GM12891 (cell line): ENCODE results near the gene PRPF6.

ENCODE experiments used
- DNase-seq: peaks from one replicate; pipeline ENCODE4 v3.0.0; 2011; ENCODE audit warnings: low spot score; ENCODE audit not compliant: insufficient read length
- FAIRE-seq: peaks from 2 replicates; lab custom pipeline; 2011; peaks lifted over from hg19 to GRCh38; lab: Jason Lieb, UNC
- PAX5 ChIP-seq: IDR thresholded peaks from 2 replicates; pipeline ENCODE4 v1.6.1; 2011; ENCODE audit warnings: low read length, moderate library complexity, mild to moderate bottlenecking; ENCODE audit not compliant: insufficient read depth, severe bottlenecking
- POLR2A ChIP-seq: IDR thresholded peaks from 2 replicates; pipeline ENCODE4 v1.6.1; 2011; ENCODE audit warnings: low read depth, low read length, control low read depth
- POLR2AphosphoS5 ChIP-seq: IDR thresholded peaks from 2 replicates; pipeline ENCODE4 v1.6.1; 2011; ENCODE audit warnings: low read depth, low read length, control low read depth
- POU2F2 ChIP-seq: IDR thresholded peaks from 2 replicates; pipeline ENCODE4 v1.6.1; 2011; ENCODE audit warnings: low read depth, mild to moderate bottlenecking, control low read depth, low read length, moderate library complexity
- SPI1 ChIP-seq: IDR thresholded peaks from 2 replicates; pipeline ENCODE4 v1.6.1; 2011; ENCODE audit warnings: low read depth, low read length, control low read depth
- TAF1 ChIP-seq: IDR thresholded peaks from 2 replicates; pipeline ENCODE4 v1.6.1; 2011; ENCODE audit warnings: low read depth, low read length, control low read depth

PRPF6 gene

DNA sequence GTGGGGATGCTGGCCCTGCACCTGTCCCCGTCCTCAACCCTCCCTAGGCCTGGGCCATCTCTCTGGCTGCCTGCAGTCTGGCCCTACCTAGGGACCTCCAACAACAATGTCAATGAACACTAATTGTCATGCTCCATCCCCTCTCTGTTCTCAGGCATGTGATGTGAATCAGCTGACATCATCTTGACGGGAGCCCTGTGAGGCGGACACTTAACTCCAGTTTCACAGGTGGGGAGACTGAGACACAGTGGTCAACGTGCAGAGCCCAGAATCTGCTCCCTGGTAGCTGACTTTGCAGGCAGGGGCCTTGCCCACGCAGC, 81.3 kb downstream of the PRPF6 start:
- no peak for FAIRE-seq

DNA sequence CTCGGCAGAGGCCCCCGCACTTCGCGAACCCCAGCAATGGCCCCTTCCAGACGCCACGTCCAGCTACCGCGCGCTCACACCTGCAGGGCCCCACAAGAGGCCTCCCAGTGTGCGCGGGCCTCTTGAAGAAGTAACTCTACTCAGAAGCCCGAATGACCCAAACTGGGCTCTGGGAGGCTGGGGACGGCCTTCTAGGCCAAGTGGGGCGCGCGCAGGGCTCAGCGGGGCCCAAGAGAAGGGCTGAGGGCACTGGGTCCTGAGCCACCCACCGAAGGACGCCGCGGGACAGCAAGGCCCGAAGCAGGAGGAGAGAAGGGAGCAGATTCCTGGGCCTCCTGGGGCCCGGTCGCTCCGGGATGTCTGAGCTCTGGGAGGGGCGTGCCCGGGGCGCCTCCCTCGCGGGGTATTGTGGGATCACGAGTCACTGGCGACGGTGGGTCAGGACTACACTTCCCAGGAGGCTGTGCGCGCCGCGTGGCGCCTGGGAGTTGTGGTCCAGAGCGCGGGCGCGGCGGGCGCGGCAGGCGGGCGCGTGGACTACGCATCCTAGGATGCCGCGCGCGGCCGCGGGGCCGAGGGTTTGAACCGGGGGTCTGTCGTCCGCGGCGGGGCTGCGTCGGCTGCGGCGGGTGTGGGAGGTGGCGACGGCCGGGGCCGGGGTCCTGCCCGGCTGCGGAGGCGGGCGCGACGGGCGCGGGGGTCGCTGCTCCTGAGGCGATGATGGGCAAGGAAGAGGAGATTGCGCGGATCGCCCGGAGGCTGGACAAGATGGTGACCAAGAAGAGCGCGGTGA, 81.9 kb downstream of the PRPF6 start, which contains the start of gene TCEA2:
TSS of gene TCEA2 (plus strand) at position 603 of the 793 bp plus-strand sequence. CDS start at position 718, 115 bp downstream.
- FAIRE-seq (peak; percentile 90), DNase-seq (peak; percentile 98)
- TF ChIP-seq PAX5, result no peak
- TF ChIP-seq TAF1, result no peak
- TF ChIP-seq POLR2A, result no peak
- TF ChIP-seq POLR2AphosphoS5, result no peak
- no peak for TF ChIP-seq POU2F2
- TF ChIP-seq SPI1, result no peak

More for the DNA sequence above, 81.3 kb downstream of the PRPF6 start:
- no peak for DNase-seq
- TF ChIP-seq POU2F2 (no peak), SPI1 (no peak), POLR2AphosphoS5 (no peak), POLR2A (no peak), PAX5 (no peak), TAF1 (no peak)

DNA sequence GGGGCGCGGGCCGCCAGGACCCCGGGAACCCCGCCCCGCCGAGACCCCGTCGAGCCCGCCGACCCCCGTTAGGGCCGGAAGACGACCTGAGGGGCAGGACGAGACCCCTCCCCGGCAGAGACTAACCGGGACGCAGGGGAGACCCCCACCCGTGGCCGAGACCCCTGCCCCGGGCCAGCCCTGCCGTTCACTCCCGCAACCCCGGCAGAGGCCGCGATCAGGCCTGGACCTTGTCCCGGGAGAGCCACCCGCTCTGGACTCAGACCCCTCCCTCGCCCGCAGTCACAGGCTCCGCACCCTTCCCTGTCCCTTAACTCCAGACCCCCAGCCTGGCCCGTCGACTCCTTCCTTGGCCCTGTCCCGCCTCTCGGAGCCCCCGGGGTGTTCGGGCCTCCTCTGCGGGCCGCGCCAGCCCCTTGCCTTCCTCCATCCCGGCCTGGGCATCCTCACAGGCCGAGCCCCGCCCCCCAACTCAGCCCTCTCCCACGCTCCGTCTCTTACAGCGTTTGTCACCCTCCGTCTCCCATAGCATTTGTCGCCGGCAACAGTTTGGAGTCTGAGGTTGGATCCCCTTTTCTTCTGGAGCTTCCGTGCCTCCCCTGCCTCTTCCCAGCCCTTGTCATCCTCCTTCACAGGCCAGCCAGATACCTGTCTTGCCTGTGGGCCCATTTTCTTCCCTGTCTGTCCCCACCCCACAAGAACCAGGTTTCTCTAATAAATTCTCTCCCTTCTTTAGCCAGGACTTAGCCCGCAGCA, 82.6 kb downstream of the PRPF6 start:
- DNase-seq, result no peak
- TF ChIP-seq POU2F2 (no peak), POLR2A (no peak), PAX5 (no peak), TAF1 (no peak), SPI1 (no peak), POLR2AphosphoS5 (no peak)
- FAIRE-seq, result peak; percentile 23

DNA sequence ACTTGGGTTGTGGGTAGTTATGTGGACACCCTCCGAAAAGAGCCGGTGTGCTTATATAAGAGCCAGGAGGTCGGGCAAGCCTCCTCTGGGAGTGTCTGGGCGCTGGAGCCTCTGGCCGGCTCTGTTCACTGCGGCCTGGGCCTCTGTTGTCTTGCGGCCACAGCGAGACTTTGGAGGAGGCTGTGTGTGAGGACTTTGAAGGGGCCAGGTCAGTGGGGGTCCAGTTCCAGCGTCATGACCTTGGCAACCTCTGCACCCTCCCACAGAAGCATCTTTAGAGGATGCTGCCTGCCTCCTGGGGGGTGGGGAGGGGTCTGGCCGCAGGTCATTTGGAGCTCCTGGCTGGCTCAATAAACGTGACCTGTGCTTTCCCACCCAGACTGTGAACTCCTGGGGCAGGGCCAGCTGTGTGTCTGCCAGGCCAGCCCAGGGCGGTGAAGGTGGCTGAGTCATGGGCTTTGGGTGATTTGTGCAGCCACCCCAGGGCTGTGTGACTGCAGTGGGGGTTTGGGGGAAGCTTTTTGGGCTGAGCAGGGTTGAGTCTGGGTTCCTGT, 83.3 kb downstream of the PRPF6 start:
- FAIRE-seq (no peak), DNase-seq (no peak)
- TF ChIP-seq SPI1 (no peak), POU2F2 (no peak), POLR2A (no peak), TAF1 (no peak), POLR2AphosphoS5 (no peak), PAX5 (no peak)

DNA sequence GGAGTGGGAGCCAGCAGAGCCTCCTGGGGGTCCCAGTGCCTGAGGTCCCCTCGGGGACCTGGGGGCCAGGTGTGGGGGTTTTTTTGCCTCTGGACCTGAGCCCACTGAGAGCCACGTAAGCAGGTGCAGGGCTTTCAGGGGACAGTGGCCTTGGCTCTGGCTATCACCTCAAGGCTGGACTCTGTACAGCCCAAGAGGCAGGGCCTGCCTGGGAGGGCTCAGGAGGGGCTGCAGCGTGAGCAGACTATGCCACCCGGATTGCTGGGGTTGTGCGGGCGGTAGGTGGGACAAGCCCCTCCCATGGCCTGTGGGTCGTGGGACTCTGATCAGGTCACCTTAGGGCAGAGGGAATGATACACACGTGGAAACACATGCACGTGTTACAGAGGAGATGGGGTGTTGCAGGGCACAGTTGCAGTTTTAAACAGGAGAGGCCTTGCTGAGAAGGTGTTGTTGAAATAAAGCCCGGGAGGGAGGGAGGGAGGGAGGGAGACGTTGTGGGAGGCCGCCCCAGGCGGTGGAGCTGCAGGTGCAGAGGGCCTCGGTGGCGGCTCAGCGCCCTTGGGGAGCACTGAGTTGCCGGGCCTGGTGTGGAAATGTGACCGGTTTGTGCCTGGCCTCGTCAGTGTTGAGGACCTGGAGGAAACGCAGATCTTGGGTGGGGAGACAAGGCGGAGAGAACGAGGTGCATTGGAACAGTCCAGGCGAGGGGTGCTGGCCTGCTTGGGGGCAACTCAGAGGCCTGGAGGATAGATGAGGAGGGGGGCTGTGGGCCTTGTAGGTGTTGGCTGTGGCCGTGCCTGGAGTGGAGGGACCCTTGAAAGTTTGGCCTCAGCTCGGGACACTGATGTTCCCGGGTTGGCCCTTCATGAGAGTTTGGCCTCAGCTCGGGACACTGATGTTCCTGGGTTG, 84.4 kb downstream of the PRPF6 start:
- FAIRE-seq (no peak), DNase-seq (no peak)
- TF ChIP-seq TAF1 (no peak), POU2F2 (no peak), POLR2A (no peak), PAX5 (no peak), SPI1 (no peak)

DNA sequence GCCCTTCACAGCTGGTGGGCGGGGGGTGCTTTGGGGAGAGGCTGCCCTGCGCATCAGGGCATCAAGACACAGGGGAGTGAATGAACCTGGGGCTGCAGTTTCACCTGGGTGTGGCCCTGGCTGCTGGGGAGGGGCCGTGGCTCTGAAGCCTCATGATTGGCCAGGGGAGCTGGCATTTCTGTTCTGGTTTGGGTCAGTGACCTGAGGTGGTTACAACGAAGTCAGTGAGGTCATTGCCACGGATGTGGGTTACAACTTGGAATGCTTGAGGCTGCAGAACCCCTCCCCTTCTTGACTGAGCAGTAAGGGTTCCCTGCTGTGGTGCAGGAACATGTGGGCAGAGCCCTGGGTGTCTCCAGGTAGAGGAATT, 85.0 kb downstream of the PRPF6 start:
- TF ChIP-seq TAF1, result no peak
- no peak for TF ChIP-seq POLR2AphosphoS5
- no peak for TF ChIP-seq POU2F2
- TF ChIP-seq SPI1, result no peak
- no peak for TF ChIP-seq PAX5
- no peak for TF ChIP-seq POLR2A
- peak; percentile 80 for DNase-seq
- FAIRE-seq, result peak; percentile 95

DNA sequence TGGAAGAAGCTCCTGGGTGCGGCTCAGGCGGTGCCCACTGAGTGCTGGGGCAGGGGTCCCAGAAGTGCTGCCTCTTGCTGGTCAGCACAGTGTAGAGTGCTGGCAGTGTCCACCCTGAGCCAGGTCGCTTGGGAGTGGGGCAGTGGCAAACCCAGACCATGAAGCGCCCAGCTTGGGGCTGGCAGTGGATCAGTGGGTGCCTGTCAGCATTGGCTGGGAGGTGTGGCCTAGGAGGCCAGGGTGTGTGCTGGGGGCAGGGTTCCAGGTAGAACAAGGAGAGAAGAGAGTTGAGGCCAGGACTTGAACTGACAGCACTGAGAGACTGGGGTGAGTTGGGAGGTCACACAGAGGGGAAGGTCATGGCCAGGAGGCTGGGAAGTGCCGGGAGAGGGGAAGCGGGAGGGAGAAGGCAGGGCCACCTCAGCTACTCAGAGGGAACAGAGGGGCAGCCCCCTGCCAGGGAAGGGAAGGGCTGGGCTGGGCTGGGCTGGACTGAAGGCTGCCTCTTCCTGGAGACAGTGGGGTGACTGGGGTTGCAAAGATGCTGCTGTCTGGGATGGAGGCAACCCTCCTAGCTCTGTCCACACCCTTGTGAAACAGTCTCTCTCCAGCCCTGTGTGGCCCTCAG, 86.2 kb downstream of the PRPF6 start:
- no peak for FAIRE-seq
- DNase-seq, result no peak
- no peak for TF ChIP-seq POLR2AphosphoS5
- no peak for TF ChIP-seq TAF1
- TF ChIP-seq POLR2A, result no peak
- no peak for TF ChIP-seq PAX5
- TF ChIP-seq POU2F2, result no peak
- TF ChIP-seq SPI1, result no peak

DNA sequence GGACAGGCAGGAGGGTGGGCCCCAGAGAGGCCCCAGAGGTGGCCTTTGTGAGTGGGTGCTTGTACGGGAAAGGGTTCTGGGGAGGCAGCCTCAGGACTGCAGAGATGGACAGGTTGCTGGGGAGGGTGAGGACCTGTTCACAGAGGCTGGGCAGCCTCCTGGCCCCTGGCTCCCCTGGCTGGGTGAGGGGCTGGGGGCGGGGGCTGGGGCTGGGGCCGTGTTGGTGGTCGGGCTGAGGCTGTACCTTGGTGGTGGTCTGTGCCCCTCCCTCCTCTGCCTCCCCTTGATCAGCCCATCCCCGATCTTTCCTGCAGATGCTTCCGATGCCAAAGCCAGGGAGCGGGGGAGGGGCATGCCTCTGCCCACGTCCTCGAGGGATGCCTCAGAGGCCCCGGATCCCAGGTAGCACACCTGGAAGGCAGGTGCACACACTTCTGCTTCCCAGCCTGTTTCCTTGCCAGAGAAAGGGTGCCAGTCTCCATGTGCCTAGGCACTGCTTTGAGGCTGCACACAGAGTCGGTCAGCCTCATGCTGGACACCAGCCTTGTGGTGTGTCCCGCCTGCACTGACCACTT, 86.9 kb downstream of the PRPF6 start:
- FAIRE-seq, result no peak
- no peak for DNase-seq
- TF ChIP-seq POU2F2 (no peak), PAX5 (no peak), TAF1 (no peak), POLR2A (no peak), SPI1 (no peak), POLR2AphosphoS5 (no peak)
